Suprapubic skin (tissue), 4 donors: Measurements from ENCODE around the gene KCNMB1. TPM values are rescaled to one million over a fixed set of nuclear protein-coding genes. Genes with fewer than 3 reads are reported as not detected.

Experiments used
- DNase-seq, 2 donors: peaks; one replicate each; pipeline ENCODE4 v3.0.0-alpha.2; 2019; ENCODE audit warnings: low spot score in 2 of 2
- H3K27ac ChIP-seq: fragments of 200-600 bp; sonication (generic); one replicate; pipeline ENCODE4 v1.5.1; 2019
- H3K27me3 ChIP-seq: fragments of 200-600 bp; sonication (generic); one replicate; pipeline ENCODE4 v1.5.1; 2019
- H3K36me3 ChIP-seq: fragments of 200-600 bp; sonication (generic); one replicate; pipeline ENCODE4 v1.5.1; 2019
- H3K4me1 ChIP-seq: fragments of 200-600 bp; sonication (generic); one replicate; pipeline ENCODE4 v1.5.1; 2019
- H3K4me3 ChIP-seq: fragments of 200-600 bp; sonication (generic); one replicate; pipeline ENCODE4 v1.5.1; 2019; ENCODE audit warnings: mild to moderate bottlenecking
- H3K9me3 ChIP-seq: fragments of 200-600 bp; sonication (generic); one replicate; pipeline ENCODE4 v1.5.1; 2019
- EP300 ChIP-seq: sonication (generic); formaldehyde crosslinking; IDR thresholded peaks from one replicate; pipeline ENCODE4 v1.6.1; 2017; ENCODE audit warnings: antibody characterized with exemption
- POLR2A ChIP-seq, 2 donors: fragments of 450-650 bp; IDR thresholded peaks; one replicate each; pipeline ENCODE4 v1.6.1; 2017; ENCODE audit warnings: antibody characterized with exemption in 2 of 2, mild to moderate bottlenecking in 2 of 2, moderate library complexity in 2 of 2
- POLR2AphosphoS5 ChIP-seq, 3 donors: sonication (generic); formaldehyde crosslinking; IDR thresholded peaks; one replicate each; pipeline ENCODE4 v1.6.1; 2017; ENCODE audit warnings: antibody characterized with exemption in 3 of 3
- WGBS: methylation state at CpG from one replicate; pipeline ENCODE4 v1.1.5; 2018; 5-methylcytosine and 5-hydroxymethylcytosine counted together
- total RNA-seq, 4 donors: library from RNA; depleted of rRNA; stranded (reverse); fragments of >200 nt; gene quantifications; one replicate each; pipeline ENCODE4 v1.1.0, GENCODE V29; 2016
- TF ChIP-seq, protein P1 (sequence below), 2 donors: fragments of 200-600 bp in 1 of 2; fragments of 450-650 bp in 1 of 2; sonication (generic) in 1 of 2; IDR thresholded peaks; one replicate each; pipeline ENCODE4 v1.5.1; 2016 to 2019; ENCODE audit warnings: antibody characterized with exemption in 2 of 2, mild to moderate bottlenecking in 1 of 2, moderate library complexity in 1 of 2

KCNMB1 gene
- total RNA-seq, 4 donors from 2014 or later, result 1.3 to 3.7 (median 1.9) TPM

DNA sequence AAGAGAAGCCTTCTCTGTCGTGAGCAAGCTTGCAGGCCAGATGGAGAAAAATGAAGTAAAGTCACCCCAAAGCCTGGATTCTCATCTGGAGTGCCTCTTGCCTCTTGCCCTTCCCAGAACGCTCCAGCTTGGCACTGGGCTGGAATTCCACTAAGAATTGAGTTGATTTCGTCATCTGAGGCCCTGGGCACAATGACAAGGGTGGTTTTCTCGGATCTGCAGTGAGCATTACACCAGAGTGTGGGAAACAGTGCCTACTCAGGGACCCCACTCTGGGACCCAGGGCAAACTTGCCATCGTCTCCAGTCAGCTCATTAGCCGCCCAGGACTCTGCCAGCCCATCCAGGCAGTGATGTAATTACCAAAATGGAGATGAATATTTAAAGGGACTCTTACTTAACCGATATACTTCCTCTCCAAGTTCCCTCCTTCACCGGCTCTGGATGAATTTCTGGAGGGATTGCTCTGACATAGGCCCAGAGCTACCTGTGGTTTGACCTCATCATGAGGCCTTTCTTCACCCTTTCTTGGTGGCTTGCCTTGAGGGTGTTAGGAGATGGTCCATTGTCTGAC is 46.9 kb downstream of the KCNMB1 start:
- DNase-seq, result no peak
- Histone ChIP-seq H3K9me3 (no peaks in the 10 kb centered on the region), H3K4me3 (no peak overlapping the region), H3K4me1 (no peaks in the 10 kb centered on the region), H3K27ac (no peak overlapping the region), H3K36me3 (no peaks in the 10 kb centered on the region), H3K27me3 (no peaks in the 10 kb centered on the region)
- no peak for TF ChIP-seq POLR2AphosphoS5 (IDR thresholded peaks at IDR 0.05)
- no peak for TF ChIP-seq EP300
- no peak for TF ChIP-seq POLR2A (IDR thresholded peaks at IDR 0.05)
- TF ChIP-seq, protein P1, sequence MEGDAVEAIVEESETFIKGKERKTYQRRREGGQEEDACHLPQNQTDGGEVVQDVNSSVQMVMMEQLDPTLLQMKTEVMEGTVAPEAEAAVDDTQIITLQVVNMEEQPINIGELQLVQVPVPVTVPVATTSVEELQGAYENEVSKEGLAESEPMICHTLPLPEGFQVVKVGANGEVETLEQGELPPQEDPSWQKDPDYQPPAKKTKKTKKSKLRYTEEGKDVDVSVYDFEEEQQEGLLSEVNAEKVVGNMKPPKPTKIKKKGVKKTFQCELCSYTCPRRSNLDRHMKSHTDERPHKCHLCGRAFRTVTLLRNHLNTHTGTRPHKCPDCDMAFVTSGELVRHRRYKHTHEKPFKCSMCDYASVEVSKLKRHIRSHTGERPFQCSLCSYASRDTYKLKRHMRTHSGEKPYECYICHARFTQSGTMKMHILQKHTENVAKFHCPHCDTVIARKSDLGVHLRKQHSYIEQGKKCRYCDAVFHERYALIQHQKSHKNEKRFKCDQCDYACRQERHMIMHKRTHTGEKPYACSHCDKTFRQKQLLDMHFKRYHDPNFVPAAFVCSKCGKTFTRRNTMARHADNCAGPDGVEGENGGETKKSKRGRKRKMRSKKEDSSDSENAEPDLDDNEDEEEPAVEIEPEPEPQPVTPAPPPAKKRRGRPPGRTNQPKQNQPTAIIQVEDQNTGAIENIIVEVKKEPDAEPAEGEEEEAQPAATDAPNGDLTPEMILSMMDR (IDR thresholded peaks at IDR 0.05), result no peak
- WGBS, result 60% methylated on average over 8 of the region's 8 CpGs

DNA sequence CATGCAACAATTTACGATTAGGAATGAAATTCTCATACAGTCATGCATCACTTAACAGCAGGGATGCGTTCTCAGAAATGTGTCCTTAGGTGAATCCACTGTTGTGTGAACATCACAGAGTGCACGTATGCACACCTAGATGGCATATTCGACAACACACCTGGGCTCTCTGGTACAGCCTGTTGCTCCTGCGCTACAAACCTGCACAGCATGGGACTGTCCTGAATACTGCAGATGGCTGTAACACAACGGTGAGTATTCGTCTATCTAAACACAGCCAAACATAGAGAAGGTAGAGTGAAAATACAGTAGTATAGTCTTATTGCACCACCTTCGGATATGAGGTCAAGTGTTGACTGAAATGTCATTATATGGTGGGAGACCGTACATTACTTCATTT is 47.6 kb downstream of the KCNMB1 start:
- H3K4me1 ChIP-seq, result no peaks in the 10 kb centered on the region
- no peak for DNase-seq
- H3K27ac ChIP-seq, result no peak overlapping the region
- H3K27me3 ChIP-seq, result no peaks in the 10 kb centered on the region
- no peak overlapping the region for H3K4me3 ChIP-seq
- no peak for TF ChIP-seq EP300
- WGBS, result 93% methylated on average over 9 of the region's 9 CpGs
- H3K9me3 ChIP-seq, result no peaks in the 10 kb centered on the region
- H3K36me3 ChIP-seq, result no peaks in the 10 kb centered on the region

DNA sequence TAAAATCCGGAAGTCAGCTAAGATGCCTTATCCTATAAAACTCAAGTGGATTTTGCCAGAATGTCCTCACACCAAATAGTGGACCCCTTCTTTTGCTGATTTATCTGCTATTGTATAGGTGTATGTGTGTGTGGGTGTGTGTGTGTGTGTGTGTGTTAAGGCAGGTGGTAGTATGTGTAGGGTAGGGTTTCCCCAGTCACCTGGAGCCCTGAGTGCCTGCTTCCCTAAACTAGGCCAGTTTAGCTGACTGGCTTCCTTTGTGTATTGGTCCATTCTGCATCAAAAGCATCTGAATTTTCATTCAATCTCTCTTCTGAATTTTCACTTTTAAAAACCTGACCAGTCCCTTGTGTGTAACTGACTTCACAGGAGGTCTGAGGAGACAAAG is 49.4 kb downstream of the KCNMB1 start:
- Histone ChIP-seq H3K27me3 (no peaks in the 10 kb centered on the region), H3K4me3 (no peak overlapping the region), H3K4me1 (peaks cover 4% of the 10 kb centered on the region), H3K9me3 (no peaks in the 10 kb centered on the region), H3K27ac (no peak overlapping the region), H3K36me3 (no peaks in the 10 kb centered on the region)
- 92% methylated on average over 1 of the region's 1 CpG for WGBS
- TF ChIP-seq EP300, result no peak
- TF ChIP-seq, protein P1 (IDR thresholded peaks at IDR 0.05), result no peak
- no peak for TF ChIP-seq POLR2AphosphoS5 (IDR thresholded peaks at IDR 0.05)
- DNase-seq, result no peak

DNA sequence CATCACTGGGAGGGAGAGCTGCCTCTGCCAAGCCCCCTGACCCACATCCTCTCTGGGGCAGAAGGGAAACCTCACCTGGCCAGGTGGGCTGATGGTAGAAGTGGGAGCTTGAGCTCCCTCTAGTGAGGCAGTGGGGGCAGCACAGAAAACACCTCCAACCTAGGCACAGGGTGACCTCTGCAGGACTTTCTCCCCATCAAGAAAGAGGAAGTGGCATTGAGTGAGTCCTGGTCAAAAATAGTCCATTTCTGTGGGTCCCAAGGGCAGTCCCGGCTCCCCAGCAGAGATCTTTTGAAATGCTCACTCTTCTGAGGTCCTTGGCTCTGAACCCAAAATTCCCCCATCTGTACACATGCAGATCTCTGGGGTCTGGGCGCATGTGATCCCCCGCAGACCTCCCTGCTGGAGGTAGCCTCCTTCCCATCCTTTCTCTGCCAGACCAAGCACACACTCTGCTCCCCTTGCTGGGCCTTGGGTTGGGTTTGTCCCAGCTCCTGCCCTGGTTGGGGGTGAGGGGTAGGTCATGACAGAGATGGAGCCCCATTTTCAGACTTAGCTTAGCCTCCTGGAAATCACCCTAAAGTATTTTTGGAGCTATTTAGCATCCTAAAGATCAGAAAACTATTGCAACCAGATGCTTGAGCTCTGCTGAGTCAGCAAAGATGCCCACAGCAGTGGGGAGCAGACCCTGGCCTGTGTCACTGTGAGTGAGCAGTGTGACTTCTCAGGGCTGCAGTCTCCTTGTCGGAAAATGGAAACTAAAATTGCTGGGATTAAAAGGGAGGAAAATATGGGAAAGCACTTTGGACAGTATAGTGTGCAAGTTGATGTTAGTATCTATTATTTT is 50.0 kb downstream of the KCNMB1 start:
- WGBS, result 88% methylated on average over 4 of the region's 4 CpGs
- Histone ChIP-seq H3K27me3 (no peaks in the 10 kb centered on the region), H3K27ac (no peak overlapping the region), H3K4me1 (peaks cover 9% of the 10 kb centered on the region), H3K4me3 (no peak overlapping the region), H3K36me3 (no peaks in the 10 kb centered on the region), H3K9me3 (no peaks in the 10 kb centered on the region)
- TF ChIP-seq, protein P1 (IDR thresholded peaks at IDR 0.05), result peak in 1 of 2 donors; percentile 9
- no peak for TF ChIP-seq POLR2AphosphoS5 (IDR thresholded peaks at IDR 0.05)
- DNase-seq, result no peak

DNA sequence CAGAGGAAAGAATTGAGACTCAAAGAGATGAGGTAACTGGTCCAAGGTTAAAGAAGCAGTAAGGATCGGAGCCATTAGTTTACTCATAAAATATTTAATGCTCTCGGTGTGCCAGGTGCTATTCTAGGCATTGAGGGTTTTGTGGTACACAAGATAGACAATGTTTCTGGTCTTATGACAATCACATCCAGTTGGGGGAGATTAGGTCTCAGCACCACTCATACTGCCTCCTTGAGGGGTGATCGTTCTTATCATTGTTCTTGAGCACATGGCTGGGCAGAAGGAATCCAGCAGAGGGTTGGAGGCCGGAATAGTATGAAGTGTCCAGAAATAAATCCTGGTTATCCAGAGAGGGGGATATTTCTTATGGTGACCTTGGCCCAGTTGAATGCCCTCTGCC is 50.9 kb downstream of the KCNMB1 start:
- no peaks in the 10 kb centered on the region for H3K9me3 ChIP-seq
- TF ChIP-seq EP300 (no peak), POLR2A (IDR thresholded peaks at IDR 0.05) (no peak), POLR2AphosphoS5 (IDR thresholded peaks at IDR 0.05) (no peak)
- TF ChIP-seq, protein P1 (IDR thresholded peaks at IDR 0.05), result no peak
- no peaks in the 10 kb centered on the region for H3K27me3 ChIP-seq
- no peak for DNase-seq
- no peak overlapping the region for H3K4me3 ChIP-seq
- no peak overlapping the region for H3K27ac ChIP-seq
- no peaks in the 10 kb centered on the region for H3K36me3 ChIP-seq
- WGBS, result 87% methylated on average over 4 of the region's 4 CpGs
- peaks cover 16% of the 10 kb centered on the region for H3K4me1 ChIP-seq
